ENCODE results near the gene NRXN3. TPM values are rescaled to one million over a fixed set of nuclear protein-coding genes. Genes with fewer than 3 reads are reported as not detected.

The NRXN3 gene
- total RNA-seq, 1 experiment from 2014 or later: 1.1 TPM

GRCh38 chr14:78488938-78489337 is 318.8 kb downstream of the NRXN3 start:
- no peaks in the 10 kb centered on the region for H3K36me3 ChIP-seq (ENCODE audit: low read depth, low read length)
- intact Hi-C loops (cut with micrococcal nuclease): no loop called here
- ChIA-PET POLR2A (ENCODE audit: unreplicated experiment) (no interaction called here), CTCF (no interaction called here)
- TF ChIP-seq EZH2 (IDR thresholded peaks at IDR 0.05; ENCODE audit: low read length, unreplicated experiment) (no peak), CTCF (conservative IDR thresholded peaks at IDR 0.05; ENCODE audit: low read depth, low read length) (no peak), EZH2phosphoT487 (IDR thresholded peaks at IDR 0.05; ENCODE audit: borderline replicate concordance, low read length) (no peak)
- BruUV-seq (replicated peaks): no TSS peak
- H3K27me3 ChIP-seq (ENCODE audit: low read length): no peaks in the 10 kb centered on the region
- H3K4me3 ChIP-seq (ENCODE audit: low read length): no peak overlapping the region
- DNase-seq: no peak
- H3K79me2 ChIP-seq (ENCODE audit: low read length): no peaks in the 10 kb centered on the region
- H3K4me1 ChIP-seq (ENCODE audit: insufficient read depth, low read length): no peaks in the 10 kb centered on the region
- H3K27ac ChIP-seq (ENCODE audit: low read length): no peak overlapping the region
- H2AFZ ChIP-seq (ENCODE audit: low read length): no peak overlapping the region
- H3K9me3 ChIP-seq (ENCODE audit: low read length): no peaks in the 10 kb centered on the region
- H3K9ac ChIP-seq (ENCODE audit: low read length): no peak overlapping the region
- no peaks in the 10 kb centered on the region for H3F3A ChIP-seq (ENCODE audit: low read length, unreplicated experiment)
- no peaks in the 10 kb centered on the region for H3K9me2 ChIP-seq (replicated peaks; ENCODE audit: low read length)
- no peaks in the 10 kb centered on the region for H4K20me1 ChIP-seq (ENCODE audit: low read length)
- H3K4me2 ChIP-seq (ENCODE audit: low read length): no peak overlapping the region
- no peak for ATAC-seq

- CTCF ChIA-PET: no interaction called here
- BruUV-seq (replicated peaks): no TSS peak
Observed at GRCh38 chr14:78491048-78491447, 320.9 kb downstream of the NRXN3 start.

More at GRCh38 chr14:78491048-78491447, 320.9 kb downstream of the NRXN3 start:
- H3K4me3 ChIP-seq (ENCODE audit: low read length): no peak overlapping the region
- no peak overlapping the region for H2AFZ ChIP-seq (ENCODE audit: low read length)
- H3K9me3 ChIP-seq (ENCODE audit: low read length): no peaks in the 10 kb centered on the region
- DNase-seq (no peak), ATAC-seq (no peak)
- no peaks in the 10 kb centered on the region for H3F3A ChIP-seq (ENCODE audit: low read length, unreplicated experiment)
- no peaks in the 10 kb centered on the region for H3K79me2 ChIP-seq (ENCODE audit: low read length)
- no peak overlapping the region for H3K9ac ChIP-seq (ENCODE audit: low read length)
- no peaks in the 10 kb centered on the region for H4K20me1 ChIP-seq (ENCODE audit: low read length)
- no peaks in the 10 kb centered on the region for H3K27me3 ChIP-seq (ENCODE audit: low read length)
- no peaks in the 10 kb centered on the region for H3K36me3 ChIP-seq (ENCODE audit: low read depth, low read length)
- H3K27ac ChIP-seq (ENCODE audit: low read length): no peak overlapping the region
- POLR2A ChIA-PET (ENCODE audit: unreplicated experiment): no interaction called here
- no peaks in the 10 kb centered on the region for H3K4me1 ChIP-seq (ENCODE audit: insufficient read depth, low read length)
- intact Hi-C loops (cut with micrococcal nuclease): no loop called here
- H3K4me2 ChIP-seq (ENCODE audit: low read length): no peak overlapping the region
- TF ChIP-seq EZH2phosphoT487 (IDR thresholded peaks at IDR 0.05; ENCODE audit: borderline replicate concordance, low read length) (no peak), CTCF (conservative IDR thresholded peaks at IDR 0.05; ENCODE audit: low read depth, low read length) (no peak), EZH2 (IDR thresholded peaks at IDR 0.05; ENCODE audit: low read length, unreplicated experiment) (no peak)
- no peaks in the 10 kb centered on the region for H3K9me2 ChIP-seq (replicated peaks; ENCODE audit: low read length)
